ENCODE results near the gene GLP2R. TPM values are rescaled to one million over a fixed set of nuclear protein-coding genes. Genes with fewer than 3 reads are reported as not detected.
"Not testable (repeated sequence)": the region's sequence is repeated elsewhere in the genome, so short reads cannot be mapped to it uniquely, and the experiment has no call there.

GLP2R gene
- total and polyA plus RNA-seq, 11 donors: 0.05 to 0.91 (median 0.15) TPM; not detected in 3

- intact Hi-C loops (cut with DNase I): no loop called here
- Histone ChIP-seq H3K36me3 (peaks cover 0 to 84% (median 53%) of the 10 kb centered on the region in 9 donors), H3K9me3 (no peaks in the 10 kb centered on the region), H3K27me3 (no peaks in the 10 kb centered on the region), H3K4me1 (no peaks in the 10 kb centered on the region), H3K27ac (no peak overlapping the region), H3K4me3 (no peak overlapping the region)
- ATAC-seq (no peak), DNase-seq (no peak)
- 75 to 93% (median 83%) methylated on average over 19 of the region's 19 CpGs for WGBS, 4 donors
- TF ChIP-seq CTCF (IDR thresholded peaks at IDR 0.05) (no peak), POLR2A (IDR thresholded peaks at IDR 0.05) (no peak)
Observed at GRCh38 chr17:9917801-9918200, 92.1 kb downstream of the GLP2R start.

GRCh38 chr17:9918352-9918751 lies 92.6 kb downstream of the GLP2R start:
- DNase-seq (no peak), ATAC-seq (no peak)
- peaks cover 0 to 88% (median 55%) of the 10 kb centered on the region in 9 donors for H3K36me3 ChIP-seq
- H3K27me3 ChIP-seq: no peaks in the 10 kb centered on the region
- no peaks in the 10 kb centered on the region for H3K9me3 ChIP-seq
- no peaks in the 10 kb centered on the region for H3K4me1 ChIP-seq
- TF ChIP-seq POLR2A (IDR thresholded peaks at IDR 0.05): no peak
- TF ChIP-seq CTCF (IDR thresholded peaks at IDR 0.05): no peak
- H3K27ac ChIP-seq: no peak overlapping the region
- WGBS, 4 donors: 72 to 93% (median 78%) methylated on average over 8 of the region's 8 CpGs
- intact Hi-C loops (cut with DNase I): no loop called here
- H3K4me3 ChIP-seq: no peak overlapping the region

- H3K27me3 ChIP-seq: no peaks in the 10 kb centered on the region
- peaks cover 0 to 92% (median 59%) of the 10 kb centered on the region in 9 donors for H3K36me3 ChIP-seq
- WGBS, 4 donors: 79 to 88% (median 85%) methylated on average over 5 of the region's 5 CpGs
- no peaks in the 10 kb centered on the region for H3K9me3 ChIP-seq
- H3K4me1 ChIP-seq: no peaks in the 10 kb centered on the region
- intact Hi-C loops (cut with DNase I): no loop called here
- no peak for DNase-seq
- no peak for TF ChIP-seq CTCF (IDR thresholded peaks at IDR 0.05)
- no peak for TF ChIP-seq POLR2A (IDR thresholded peaks at IDR 0.05)
- H3K27ac ChIP-seq: no peak overlapping the region
- ATAC-seq: no peak
- no peak overlapping the region for H3K4me3 ChIP-seq
Observed at GRCh38 chr17:9918804-9919352, 93.2 kb downstream of the GLP2R start.

GRCh38 chr17:9921216-9921615 lies 95.5 kb downstream of the GLP2R start:
- H3K4me3 ChIP-seq, H3K27me3 ChIP-seq, H3K27ac ChIP-seq, H3K4me1 ChIP-seq, DNase-seq, H3K9me3 ChIP-seq, ATAC-seq: not testable (repeated sequence)
- intact Hi-C loops (cut with DNase I): loop anchor here (5.0 to 10.0 kb wide), 9 partner anchors 196 to 696 kb away; no protein-coding TSS in a partner anchor
- 85 to 95% (median 91%) methylated on average over 13 of the region's 13 CpGs for WGBS, 4 donors
- H3K36me3 ChIP-seq: peaks cover 0 to 91% (median 52%) of the 10 kb centered on the region in 9 donors

Measured in heart left ventricle (tissue), 16 donors.